Activated naive CD8-positive, alpha-beta T cell treated with anti-CD3 and anti-CD28 coated beads, Interleukin-2, amount 50 U/mL, for 24 hours (primary cell): Measurements from ENCODE around the gene BRDT.
A peak's percentile ranks its signal among the peaks of the same experiment; 100 is the strongest.
"Not testable (repeated sequence)": the region's sequence is repeated elsewhere in the genome, so short reads cannot be mapped to it uniquely, and the experiment has no call there.

Experiments
- ATAC-seq: fragments of 150-1000 bp; cut with Tn5 transposase; one replicate; pipeline ENCODE4 v1.10.0; 2021
- DNase-seq: peaks from one replicate; pipeline ENCODE4 v3.0.0; 2021
- H3K27ac Mint-ChIP-seq: one replicate; pipeline ENCODE4 v1.8.0; 2021; ENCODE audit warnings: mild to moderate bottlenecking, mixed read lengths
- H3K27me3 Mint-ChIP-seq: one replicate; pipeline ENCODE4 v1.8.0; 2021; ENCODE audit warnings: mixed read lengths
- H3K36me3 Mint-ChIP-seq: one replicate; pipeline ENCODE4 v1.8.0; 2021; ENCODE audit warnings: low read depth, mixed read lengths
- H3K4me1 Mint-ChIP-seq: one replicate; pipeline ENCODE4 v1.8.0; 2021; ENCODE audit warnings: mixed read lengths
- H3K4me3 Mint-ChIP-seq: one replicate; pipeline ENCODE4 v1.8.0; 2021; ENCODE audit warnings: mild to moderate bottlenecking, moderate library complexity, mixed read lengths
- H3K9me3 Mint-ChIP-seq: one replicate; pipeline ENCODE4 v1.8.0; 2021; ENCODE audit warnings: mixed read lengths

BRDT gene

DNA sequence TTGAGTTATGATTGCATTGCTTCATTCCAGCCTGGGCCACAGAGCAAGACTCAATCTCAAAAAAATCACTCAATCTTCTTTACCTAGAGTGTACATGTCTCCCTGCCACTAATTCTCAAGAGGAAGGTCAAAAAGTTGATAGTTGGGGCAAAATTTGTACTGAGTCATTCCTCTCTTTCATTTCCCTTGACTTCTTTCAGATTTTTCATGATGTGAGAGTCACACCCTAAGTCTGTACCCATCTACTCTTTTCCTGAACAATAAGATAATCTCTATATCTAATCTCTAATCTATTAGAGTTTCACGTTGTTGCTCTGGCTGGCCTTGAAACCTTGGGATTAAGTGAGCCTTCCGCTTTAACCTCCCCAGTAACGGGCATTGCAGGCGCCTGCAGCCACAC, 1.1 kb upstream of the BRDT start:
- Mint-ChIP-seq H3K27me3 (no peaks in the 10 kb centered on the region), H3K4me1 (peaks cover 14% of the 10 kb centered on the region), H3K9me3 (peaks cover 5% of the 10 kb centered on the region), H3K4me3 (peak overlapping the region; percentile 46), H3K36me3 (no peaks in the 10 kb centered on the region), H3K27ac (no peak overlapping the region)
- DNase-seq (no peak), ATAC-seq (no peak)

DNA sequence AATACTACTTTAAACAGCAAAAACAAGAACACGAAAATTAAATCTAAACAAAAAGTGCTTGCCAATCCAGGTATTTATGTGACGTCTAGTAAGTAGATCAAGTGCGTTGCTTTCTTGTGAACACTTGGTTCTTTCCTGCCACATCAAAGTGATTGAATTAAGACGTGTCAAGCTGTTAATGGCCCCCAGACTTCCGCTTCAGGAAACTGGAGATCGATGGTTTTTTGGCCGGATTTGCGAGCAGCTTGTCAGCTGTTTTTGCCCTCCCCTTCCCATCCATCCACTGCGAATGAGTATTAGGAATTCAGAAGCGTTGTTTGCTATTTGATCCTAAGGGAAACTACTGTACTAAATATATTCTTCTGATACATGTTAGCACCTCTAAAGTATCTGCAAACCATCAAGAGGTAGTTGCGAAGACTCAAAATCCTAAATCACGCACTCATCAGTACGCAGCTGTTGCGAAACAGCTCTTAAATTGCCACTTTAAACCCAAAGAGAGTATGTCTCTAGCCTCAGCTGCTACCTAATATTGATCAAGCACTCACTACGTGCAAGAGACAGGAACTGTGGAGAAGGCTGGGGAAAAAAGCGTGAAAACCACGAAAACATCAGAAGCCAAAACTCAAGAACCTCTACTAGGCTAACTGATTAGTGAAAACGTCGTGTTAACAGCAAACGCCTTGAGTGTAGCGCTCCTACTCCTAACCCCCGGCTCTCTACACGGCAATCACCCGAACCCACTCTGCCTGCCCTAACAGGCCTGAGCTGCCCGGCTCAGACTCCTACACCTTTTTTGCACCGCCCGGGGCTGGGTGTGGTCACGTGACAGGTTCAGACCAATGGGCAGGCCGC, 473 bp upstream of the BRDT start:
- Mint-ChIP-seq H3K4me3 (peak overlapping the region; percentile 46), H3K27me3 (no peaks in the 10 kb centered on the region), H3K36me3 (no peaks in the 10 kb centered on the region), H3K9me3 (peaks cover 5% of the 10 kb centered on the region), H3K27ac (no peak overlapping the region), H3K4me1 (peaks cover 14% of the 10 kb centered on the region)
- DNase-seq (peak; percentile 7), ATAC-seq (peak; percentile 54)

DNA sequence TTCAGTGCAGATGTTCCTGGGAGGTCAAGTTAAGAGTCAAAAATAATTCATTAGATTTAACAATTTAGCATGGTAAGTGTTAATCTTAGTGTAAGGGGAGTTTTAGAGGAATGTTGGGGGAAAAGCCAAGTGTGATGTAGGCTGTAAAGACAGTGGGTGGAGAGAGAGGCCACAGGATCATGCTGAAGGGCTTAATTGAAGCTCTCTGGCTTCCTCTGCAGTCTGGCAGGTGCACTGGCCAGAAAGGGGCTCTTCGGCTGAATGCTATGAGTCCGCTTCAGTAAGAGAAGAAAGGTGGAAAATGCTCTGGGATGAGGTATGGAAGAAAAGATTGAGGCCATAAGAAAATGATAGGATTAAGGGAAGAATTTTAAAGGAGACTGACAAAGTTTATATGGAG, 3.0 kb downstream of the BRDT start:
- peaks cover 14% of the 10 kb centered on the region for H3K4me1 Mint-ChIP-seq
- peaks cover 5% of the 10 kb centered on the region for H3K9me3 Mint-ChIP-seq
- no peaks in the 10 kb centered on the region for H3K27me3 Mint-ChIP-seq
- no peaks in the 10 kb centered on the region for H3K36me3 Mint-ChIP-seq
- DNase-seq (no peak), ATAC-seq (no peak)
- H3K27ac Mint-ChIP-seq = no peak overlapping the region
- no peak overlapping the region for H3K4me3 Mint-ChIP-seq

DNA sequence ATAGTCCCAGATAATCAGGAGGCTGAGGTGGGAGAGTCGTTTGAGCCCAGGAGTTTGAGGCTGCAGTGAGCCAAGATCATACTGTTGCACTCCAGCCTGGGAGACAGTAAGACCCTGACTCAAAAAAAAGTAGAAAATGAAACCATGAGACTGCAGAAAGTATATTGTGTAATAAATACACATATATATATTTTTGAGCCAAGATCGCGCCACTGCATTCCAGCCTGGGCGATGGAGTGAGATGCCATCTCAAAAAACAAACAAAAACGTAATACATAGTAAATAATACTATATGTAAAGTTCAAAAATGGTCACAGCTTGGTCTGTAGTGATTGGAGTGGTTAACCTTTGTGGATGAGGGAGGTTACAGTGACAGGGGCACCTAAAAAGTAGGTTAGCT, 9.7 kb downstream of the BRDT start:
- Mint-ChIP-seq H3K4me3 (no peak overlapping the region), H3K27ac (no peak overlapping the region), H3K27me3 (no peaks in the 10 kb centered on the region), H3K4me1 (no peaks in the 10 kb centered on the region), H3K36me3 (no peaks in the 10 kb centered on the region), H3K9me3 (no peaks in the 10 kb centered on the region)
- DNase-seq (no peak), ATAC-seq (no peak)

DNA sequence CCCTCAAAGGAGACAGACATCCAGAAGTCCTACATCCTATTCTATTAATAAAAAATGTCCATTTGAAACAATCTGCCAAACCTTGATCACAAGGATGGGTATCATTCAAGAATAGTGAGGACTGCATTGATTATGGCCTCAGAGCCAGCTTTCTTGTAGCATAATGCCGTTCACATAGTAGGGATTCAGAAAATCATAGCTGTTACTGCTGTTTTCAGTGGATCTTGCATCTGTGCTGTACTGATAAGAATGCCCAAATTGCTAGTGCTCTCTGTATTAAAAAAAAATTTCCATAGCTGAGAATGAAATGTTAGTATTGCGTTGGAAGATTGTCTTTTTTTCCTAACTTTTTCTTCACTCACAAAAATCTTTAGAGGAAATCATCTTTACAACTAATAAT, 19.1 kb downstream of the BRDT start:
- no peaks in the 10 kb centered on the region for H3K4me1 Mint-ChIP-seq
- H3K4me3 Mint-ChIP-seq = no peak overlapping the region
- ATAC-seq (no peak), DNase-seq (no peak)
- H3K9me3 Mint-ChIP-seq = no peaks in the 10 kb centered on the region
- no peak overlapping the region for H3K27ac Mint-ChIP-seq
- no peaks in the 10 kb centered on the region for H3K36me3 Mint-ChIP-seq
- H3K27me3 Mint-ChIP-seq = no peaks in the 10 kb centered on the region

DNA sequence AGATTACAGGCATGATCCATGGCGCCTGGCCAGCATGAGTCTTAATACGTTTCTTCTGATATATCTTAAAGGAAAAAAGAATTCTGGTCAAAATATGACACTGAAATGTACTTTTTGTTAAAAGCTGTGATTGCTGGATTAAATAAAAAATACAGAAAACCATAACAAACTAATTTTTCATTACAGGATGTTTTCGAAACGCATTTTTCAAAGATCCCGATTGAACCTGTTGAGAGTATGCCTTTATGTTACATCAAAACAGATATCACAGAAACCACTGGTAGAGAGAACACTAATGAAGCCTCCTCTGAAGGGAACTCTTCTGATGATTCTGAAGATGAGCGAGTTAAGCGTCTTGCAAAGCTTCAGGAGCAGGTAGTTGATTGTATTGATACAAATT, 30.2 kb downstream of the BRDT start:
- H3K4me1 Mint-ChIP-seq = no peaks in the 10 kb centered on the region
- ATAC-seq = no peak
- peaks cover 7% of the 10 kb centered on the region for H3K27me3 Mint-ChIP-seq
- H3K27ac Mint-ChIP-seq = no peak overlapping the region
- no peaks in the 10 kb centered on the region for H3K9me3 Mint-ChIP-seq
- H3K4me3 Mint-ChIP-seq = no peak overlapping the region
- H3K36me3 Mint-ChIP-seq = no peaks in the 10 kb centered on the region
- no peak for DNase-seq

DNA sequence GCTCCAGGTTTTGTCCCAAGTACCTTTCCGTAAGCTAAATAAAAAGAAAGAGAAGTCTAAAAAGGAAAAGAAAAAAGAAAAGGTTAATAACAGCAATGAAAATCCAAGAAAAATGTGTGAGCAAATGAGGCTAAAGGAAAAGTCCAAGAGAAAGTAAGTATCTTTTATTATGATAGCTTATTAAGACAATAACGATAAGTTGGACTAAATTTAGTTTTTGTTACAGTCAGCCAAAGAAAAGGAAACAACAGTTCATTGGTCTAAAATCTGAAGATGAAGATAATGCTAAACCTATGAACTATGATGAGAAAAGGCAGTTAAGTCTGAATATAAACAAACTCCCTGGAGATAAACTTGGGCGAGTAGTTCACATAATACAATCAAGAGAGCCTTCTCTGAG, 31.5 kb downstream of the BRDT start:
- Mint-ChIP-seq H3K4me3 (no peak overlapping the region), H3K9me3 (no peaks in the 10 kb centered on the region), H3K4me1 (no peaks in the 10 kb centered on the region), H3K27me3 (peaks cover 7% of the 10 kb centered on the region), H3K36me3 (no peaks in the 10 kb centered on the region), H3K27ac (no peak overlapping the region)
- DNase-seq (no peak), ATAC-seq (no peak)

DNA sequence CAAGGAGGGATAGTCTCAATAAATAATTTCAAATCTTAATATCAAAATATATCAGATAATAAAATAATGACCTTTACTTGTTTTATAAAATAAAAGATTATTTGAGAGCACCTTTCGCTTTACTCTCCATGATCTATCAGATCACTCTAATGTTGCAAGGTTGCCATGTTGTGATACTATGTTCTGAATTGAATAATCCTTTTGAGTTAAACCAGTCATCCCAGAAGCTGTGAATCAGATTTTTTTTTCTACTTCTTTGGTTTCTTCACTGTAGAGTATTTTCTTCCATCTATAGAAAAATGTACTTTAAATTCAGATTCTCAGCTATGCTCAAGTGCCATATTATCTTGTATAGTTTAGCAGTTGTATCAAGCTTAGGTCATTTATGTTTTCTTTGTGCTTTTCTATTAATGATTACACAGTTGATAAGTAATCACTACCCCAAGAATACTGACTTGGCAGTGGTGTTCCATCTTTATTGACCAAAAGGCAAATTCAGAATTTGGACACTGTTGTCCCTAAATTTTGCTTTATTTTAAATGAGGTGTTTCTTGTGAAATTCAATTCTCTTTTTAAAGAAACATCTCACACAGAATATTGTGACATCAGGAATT, 32.9 kb downstream of the BRDT start:
- no peaks in the 10 kb centered on the region for H3K4me1 Mint-ChIP-seq
- no peak overlapping the region for H3K27ac Mint-ChIP-seq
- no peaks in the 10 kb centered on the region for H3K36me3 Mint-ChIP-seq
- no peaks in the 10 kb centered on the region for H3K9me3 Mint-ChIP-seq
- no peak for DNase-seq
- peaks cover 7% of the 10 kb centered on the region for H3K27me3 Mint-ChIP-seq
- ATAC-seq = no peak
- H3K4me3 Mint-ChIP-seq = no peak overlapping the region

DNA sequence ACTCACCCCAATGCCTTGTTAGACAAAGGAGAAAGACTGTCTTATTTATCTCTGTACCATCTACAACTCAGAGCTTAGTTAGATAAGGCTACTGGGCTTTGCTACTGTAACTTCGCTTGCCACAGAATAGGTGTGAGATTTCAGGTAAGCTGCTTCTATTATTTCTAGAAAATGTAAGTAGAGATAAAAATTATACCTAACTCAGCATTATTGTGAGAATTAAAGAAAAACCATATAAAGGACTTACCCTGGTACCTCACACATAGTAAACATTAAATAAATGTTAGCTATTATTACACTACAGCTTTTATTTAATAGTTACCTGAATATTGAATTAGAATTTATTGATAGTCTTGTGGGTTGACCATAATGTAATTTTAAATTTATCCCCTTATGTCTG, 44.1 kb downstream of the BRDT start:
- peaks cover 3% of the 10 kb centered on the region for H3K27me3 Mint-ChIP-seq
- ATAC-seq (no peak), DNase-seq (no peak)
- no peaks in the 10 kb centered on the region for H3K4me1 Mint-ChIP-seq
- no peaks in the 10 kb centered on the region for H3K9me3 Mint-ChIP-seq
- H3K4me3 Mint-ChIP-seq = no peak overlapping the region
- no peaks in the 10 kb centered on the region for H3K36me3 Mint-ChIP-seq
- no peak overlapping the region for H3K27ac Mint-ChIP-seq

DNA sequence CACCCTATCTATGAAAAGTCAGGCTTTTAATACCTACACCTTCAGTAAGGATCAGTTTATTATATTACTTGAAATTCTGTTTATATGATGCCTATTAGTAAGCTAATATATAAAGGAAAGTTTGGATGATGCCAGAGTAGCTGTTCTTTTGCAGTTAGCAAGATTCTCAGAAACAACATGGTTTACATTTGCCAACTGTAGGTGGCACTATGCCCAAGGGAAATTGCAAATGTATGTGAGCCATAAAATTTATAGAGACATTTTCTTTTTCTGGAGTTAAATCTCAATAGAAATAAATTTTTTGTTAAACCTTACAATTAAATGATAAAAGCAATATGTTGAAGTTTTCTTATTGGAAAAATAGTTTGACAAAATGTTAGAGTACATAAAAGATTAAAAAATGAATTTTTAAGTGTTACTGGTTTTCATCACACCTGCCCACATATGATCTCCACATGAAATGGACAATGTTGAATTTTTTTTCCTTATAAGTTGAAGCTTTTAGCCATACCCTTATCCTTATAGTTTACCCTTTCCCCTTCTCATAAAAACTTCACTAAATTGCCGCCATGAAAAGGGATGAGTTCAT, 48.5 kb downstream of the BRDT start:
- peak; percentile 44 for DNase-seq
- Mint-ChIP-seq H3K36me3 (no peaks in the 10 kb centered on the region), H3K4me1 (no peaks in the 10 kb centered on the region), H3K9me3 (no peaks in the 10 kb centered on the region), H3K27me3 (peaks cover 3% of the 10 kb centered on the region), H3K4me3 (no peak overlapping the region), H3K27ac (no peak overlapping the region)
- no peak for ATAC-seq

DNA sequence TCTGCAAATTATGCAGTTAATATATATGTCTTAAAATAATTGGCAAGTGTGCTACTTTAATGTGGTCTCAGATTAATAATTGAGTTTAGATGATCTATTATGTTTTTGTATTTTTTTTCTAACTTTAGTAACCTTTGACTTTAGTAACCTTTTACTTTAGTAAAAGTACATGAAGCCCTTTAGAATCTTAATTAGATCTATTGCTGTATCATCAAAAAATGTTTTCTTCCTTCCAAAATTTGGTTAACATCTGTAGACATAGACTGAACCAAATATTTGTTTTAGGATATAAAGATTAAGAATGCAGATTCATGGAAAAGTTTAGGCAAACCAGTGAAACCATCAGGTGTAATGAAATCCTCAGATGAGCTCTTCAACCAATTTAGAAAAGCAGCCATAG, 54.9 kb downstream of the BRDT start:
- H3K4me1 Mint-ChIP-seq = no peaks in the 10 kb centered on the region
- DNase-seq (no peak), ATAC-seq (no peak)
- no peak overlapping the region for H3K27ac Mint-ChIP-seq
- H3K36me3 Mint-ChIP-seq = no peaks in the 10 kb centered on the region
- peaks cover 2% of the 10 kb centered on the region for H3K27me3 Mint-ChIP-seq
- H3K4me3 Mint-ChIP-seq = no peak overlapping the region
- H3K9me3 Mint-ChIP-seq = no peaks in the 10 kb centered on the region

DNA sequence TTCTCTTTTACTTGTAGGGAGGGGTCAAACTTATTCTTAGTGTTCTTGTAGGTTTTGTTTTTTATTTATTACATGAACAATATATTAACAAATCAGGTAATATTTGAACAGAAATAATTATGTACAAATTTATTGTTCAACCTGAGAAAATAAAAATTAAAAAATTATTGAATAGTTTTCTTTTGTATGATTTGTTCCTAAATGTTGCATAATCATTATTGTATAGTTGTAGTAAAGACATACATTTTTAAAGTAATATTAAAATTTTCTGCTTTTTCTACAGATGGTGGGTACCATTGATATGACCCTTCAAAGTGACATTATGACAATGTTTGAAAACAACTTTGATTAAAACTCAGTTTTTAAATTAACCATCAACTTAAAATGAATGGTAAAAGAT, 64.7 kb downstream of the BRDT start:
- no peaks in the 10 kb centered on the region for H3K9me3 Mint-ChIP-seq
- no peak overlapping the region for H3K27ac Mint-ChIP-seq
- ATAC-seq = no peak
- no peak for DNase-seq
- no peaks in the 10 kb centered on the region for H3K36me3 Mint-ChIP-seq
- peaks cover 8% of the 10 kb centered on the region for H3K4me1 Mint-ChIP-seq
- H3K4me3 Mint-ChIP-seq = no peak overlapping the region
- peaks cover 2% of the 10 kb centered on the region for H3K27me3 Mint-ChIP-seq

DNA sequence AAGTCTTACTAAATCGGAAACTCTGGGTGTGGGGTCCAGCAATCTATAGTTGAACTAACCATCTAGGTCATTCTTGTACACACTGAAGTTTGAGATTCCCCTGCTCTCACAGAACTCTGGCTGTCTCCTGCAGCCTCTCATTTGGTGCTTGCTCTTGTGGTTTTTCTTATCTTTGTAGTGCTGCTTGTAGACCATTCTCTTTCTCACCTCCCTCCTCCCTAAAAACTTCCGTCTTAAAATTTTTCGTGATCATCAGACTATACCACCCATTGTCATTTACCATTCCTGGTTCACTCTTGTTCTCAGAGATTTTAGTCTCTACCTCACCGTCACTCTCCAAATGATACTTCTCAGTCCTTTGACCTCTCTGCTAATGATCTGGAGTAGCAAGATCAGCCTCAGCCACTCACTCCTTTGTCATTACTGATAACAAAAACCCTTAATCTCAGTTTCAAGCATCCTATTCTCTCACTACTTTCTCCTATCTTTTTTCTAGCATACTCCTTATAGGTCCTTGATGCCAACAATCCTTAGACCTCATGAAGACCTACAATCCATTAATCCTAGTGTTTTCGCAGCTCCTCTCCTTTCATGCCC, 67.6 kb downstream of the BRDT start:
- ATAC-seq (no peak), DNase-seq (no peak)
- H3K27ac Mint-ChIP-seq = no peak overlapping the region
- H3K36me3 Mint-ChIP-seq = no peaks in the 10 kb centered on the region
- no peaks in the 10 kb centered on the region for H3K9me3 Mint-ChIP-seq
- no peak overlapping the region for H3K4me3 Mint-ChIP-seq
- peaks cover 2% of the 10 kb centered on the region for H3K27me3 Mint-ChIP-seq
- peaks cover 8% of the 10 kb centered on the region for H3K4me1 Mint-ChIP-seq

DNA sequence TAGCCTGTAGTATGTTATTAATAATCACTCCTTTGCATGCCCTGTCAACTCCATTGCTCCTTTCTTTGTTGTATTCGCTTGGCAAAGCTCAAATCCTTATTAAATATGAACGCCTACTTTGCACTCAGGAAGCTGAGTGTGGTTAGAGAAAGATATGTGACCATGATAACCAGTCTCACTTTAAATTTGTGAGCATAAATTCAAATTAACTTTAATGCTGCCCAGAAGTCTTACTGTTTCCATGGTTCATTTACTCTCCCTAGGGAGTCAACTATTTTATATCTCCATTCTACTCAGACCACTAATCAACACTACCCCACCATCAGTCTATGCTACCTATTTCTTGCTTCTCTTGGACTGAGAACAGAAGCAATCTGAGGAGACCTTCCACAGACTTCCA, 68.5 kb downstream of the BRDT start:
- no peak overlapping the region for H3K27ac Mint-ChIP-seq
- peaks cover 5% of the 10 kb centered on the region for H3K27me3 Mint-ChIP-seq
- peaks cover 8% of the 10 kb centered on the region for H3K4me1 Mint-ChIP-seq
- no peaks in the 10 kb centered on the region for H3K9me3 Mint-ChIP-seq
- H3K4me3 Mint-ChIP-seq = no peak overlapping the region
- ATAC-seq = no peak
- no peak for DNase-seq
- H3K36me3 Mint-ChIP-seq = no peaks in the 10 kb centered on the region

DNA sequence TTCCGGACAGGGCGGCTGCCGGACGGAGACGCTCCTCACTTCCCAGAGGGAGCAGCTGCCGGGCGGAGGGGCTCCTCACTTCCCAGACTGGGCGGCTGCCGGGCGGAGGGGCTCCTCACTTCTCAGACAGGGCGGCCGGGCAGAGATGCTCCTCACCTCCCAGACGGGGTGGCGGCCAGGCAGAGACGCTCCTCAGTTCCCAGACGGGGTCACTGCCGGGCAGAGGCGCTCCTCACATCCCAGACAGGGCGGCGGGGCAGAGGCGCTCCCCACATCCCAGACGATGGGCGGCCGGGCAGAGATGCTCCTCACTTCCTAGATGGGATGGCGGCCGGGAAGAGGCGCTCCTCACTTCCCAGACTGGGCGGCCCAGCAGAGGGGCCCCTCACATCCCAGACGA, 76.8 kb downstream of the BRDT start:
- not testable (repeated sequence) for H3K4me3 Mint-ChIP-seq, H3K27ac Mint-ChIP-seq, H3K9me3 Mint-ChIP-seq, DNase-seq, ATAC-seq, H3K36me3 Mint-ChIP-seq
- H3K4me1 Mint-ChIP-seq = peaks cover 12% of the 10 kb centered on the region
- H3K27me3 Mint-ChIP-seq = peaks cover 25% of the 10 kb centered on the region
